ACHN (cell line): ENCODE data around the gene TTC5.
"Not testable (repeated sequence)": the region's sequence is repeated elsewhere in the genome, so short reads cannot be mapped to it uniquely, and the experiment has no call there.

Source experiments
- DNase-seq: peaks from one replicate; pipeline ENCODE4 v3.0.0-alpha.2; 2015
- in situ Hi-C: cut with HindIII; loops from 2 replicates; pipeline ENCODE4 v1.10.0; 2017; ENCODE audit warnings: low sequenced_read_pairs, low pct_ligation_motif_present, low pct_unique_long_range_greater_than_20kb

The TTC5 gene, protein sequence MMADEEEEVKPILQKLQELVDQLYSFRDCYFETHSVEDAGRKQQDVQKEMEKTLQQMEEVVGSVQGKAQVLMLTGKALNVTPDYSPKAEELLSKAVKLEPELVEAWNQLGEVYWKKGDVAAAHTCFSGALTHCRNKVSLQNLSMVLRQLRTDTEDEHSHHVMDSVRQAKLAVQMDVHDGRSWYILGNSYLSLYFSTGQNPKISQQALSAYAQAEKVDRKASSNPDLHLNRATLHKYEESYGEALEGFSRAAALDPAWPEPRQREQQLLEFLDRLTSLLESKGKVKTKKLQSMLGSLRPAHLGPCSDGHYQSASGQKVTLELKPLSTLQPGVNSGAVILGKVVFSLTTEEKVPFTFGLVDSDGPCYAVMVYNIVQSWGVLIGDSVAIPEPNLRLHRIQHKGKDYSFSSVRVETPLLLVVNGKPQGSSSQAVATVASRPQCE

DNA sequence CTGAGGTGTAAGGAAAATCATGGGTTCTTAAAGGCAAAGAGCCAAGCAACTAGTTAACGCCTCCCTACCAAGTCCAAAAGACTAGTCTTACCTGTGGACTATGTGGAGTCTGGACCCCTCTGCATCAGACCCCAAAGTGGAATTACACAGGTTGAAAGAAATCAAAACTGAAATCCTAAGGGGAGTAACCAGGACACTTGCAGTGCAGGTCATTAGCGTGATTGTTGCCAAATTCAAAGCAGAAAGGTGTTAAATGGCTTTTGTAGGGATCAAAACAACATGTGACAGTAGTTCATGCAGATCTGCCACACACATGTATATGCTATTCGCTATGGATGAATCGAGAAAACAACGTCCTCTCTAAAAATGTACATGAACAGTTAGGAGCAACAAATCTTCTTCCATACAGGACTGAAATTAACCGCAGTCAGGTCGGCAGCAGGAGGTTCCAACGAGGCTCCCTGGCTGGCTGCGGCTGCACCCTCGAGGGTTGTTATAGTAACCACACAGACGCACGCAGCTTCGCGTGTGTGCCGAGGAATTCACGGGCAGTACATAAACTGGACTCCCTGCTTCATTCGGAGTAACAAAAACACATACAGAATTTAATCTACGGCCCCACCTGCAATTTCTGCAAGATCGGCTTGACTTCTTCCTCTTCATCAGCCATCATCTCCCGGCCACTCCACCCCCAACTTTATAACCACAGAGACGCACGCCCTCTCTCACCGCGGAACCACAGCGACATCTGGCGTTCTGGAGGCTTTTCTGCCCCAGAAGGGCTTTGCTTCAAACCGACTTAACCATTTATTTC is at the start of gene TTC5:
TSS of gene TTC5 (minus strand) at position 687 of the 814 bp plus-strand sequence. CDS start at position 673, 14 bp downstream.
- DNase-seq = peak; percentile 81
- in situ Hi-C loops = no loop called here

DNA sequence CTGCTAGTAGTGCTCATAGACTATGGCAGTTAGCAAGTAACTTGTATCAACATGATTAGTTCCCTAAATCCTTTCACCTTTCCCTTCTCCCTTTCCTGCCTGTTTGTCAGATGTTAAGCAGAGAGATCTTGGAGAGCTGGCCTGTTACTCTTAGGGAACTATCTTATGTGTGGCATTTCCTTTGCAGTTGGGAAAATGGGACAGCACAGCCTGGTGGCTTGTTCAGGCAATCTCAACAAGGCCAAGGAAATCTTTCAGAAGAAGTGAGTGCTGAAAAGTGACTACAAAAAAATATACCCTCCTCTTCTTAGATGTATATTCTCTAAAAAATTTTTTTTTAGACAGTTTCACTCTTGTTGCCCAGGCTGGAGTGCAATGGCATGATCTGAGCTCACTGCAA is 45.1 kb upstream of the TTC5 start:
- peak; percentile 8 for DNase-seq
- in situ Hi-C loops = no loop called here

DNA sequence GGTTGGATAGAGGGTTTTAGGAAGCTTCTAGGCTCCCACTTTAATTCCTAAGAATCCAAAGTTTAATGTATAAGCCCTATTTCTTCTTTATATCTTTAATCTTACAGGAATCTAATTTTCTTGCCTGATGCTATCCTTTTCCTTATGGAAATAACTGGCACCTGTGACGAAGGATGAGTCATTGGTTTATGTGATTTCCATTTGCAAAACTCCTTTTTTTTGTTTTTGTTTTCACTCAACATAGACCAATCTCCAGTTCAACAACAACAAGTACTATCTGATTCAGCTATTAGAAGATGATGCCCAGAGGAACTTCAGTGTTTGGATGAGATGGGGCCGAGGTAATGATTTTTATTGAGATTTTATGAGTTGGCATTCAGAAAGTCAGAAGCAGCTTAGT is 44.5 kb upstream of the TTC5 start:
- in situ Hi-C loops = no loop called here
- DNase-seq = no peak

DNA sequence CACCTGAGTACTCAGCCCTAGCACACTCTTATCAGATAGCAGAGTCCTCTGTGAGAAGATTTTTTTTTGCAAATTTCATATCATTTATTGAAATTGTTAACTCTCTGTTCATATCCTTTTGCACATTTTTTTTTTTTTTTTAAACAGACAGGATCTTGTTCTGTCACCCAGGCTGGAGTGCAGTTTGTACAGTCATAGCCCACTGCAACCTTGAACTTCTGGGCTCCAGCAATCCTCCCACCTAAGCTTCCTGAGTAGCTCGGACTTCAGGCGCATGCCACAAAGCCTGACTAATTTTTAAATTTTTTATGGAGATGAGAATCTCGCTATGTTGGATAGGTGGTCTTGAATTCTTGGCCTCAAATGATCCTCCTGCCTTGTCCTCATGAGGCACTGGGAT is 42.0 kb upstream of the TTC5 start:
- in situ Hi-C loops = no loop called here

DNA sequence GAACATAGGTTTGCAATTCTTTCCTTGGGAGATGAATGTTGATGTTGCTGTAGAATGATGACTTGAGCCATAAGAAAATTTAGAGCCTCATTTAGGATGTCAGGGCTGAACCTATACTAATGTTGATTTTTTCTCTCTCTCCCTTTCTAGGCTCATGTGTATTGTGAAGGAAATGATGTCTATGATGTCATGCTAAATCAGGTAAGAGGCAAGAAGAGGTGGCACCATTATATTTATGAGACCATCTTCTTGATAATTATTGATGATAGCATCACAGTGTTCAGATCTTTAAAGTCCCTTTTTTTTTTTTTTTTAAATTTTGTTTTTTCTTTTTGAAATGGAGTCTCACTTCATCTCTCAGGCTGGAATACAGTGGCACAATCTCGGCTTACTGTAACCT is 41.0 kb upstream of the TTC5 start:
- DNase-seq = no peak
- in situ Hi-C loops = no loop called here

More for the DNA sequence above, 42.0 kb upstream of the TTC5 start:
- no peak for DNase-seq

DNA sequence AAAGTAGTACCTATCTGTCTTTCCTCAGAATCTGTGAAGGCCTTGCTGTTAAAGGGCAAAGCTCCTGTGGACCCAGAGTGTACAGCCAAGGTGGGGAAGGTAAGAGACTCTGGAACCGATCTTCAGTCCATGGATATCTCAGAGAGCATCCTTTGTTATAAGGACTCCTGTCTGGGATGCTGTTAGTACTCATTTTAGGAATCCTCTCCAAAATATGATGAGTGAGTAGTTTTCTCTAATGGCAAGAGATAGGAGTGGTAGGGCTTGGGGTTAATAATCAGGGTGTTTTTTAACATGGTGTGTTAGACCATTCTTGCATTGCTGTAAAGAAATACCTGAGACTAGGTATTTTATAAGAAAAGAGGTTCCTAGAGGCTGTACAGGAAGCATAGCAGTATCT is 39.6 kb upstream of the TTC5 start:
- in situ Hi-C loops = no loop called here
- DNase-seq = no peak

DNA sequence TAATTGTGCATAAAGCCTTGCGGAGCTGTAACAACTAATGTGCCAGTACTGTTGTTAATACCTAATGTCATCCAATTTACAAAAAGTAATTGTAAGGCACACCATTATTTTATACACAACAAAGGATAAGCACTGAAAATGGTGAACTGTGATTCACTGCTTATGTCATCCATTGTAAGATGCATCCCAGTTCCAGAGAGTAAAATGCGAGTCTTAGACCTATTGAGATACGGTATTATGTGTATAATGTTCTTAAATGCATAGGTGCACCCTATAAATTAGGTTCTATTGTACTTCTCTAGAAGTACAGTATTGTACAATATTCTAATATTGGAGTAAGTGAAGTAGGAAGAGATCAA is 38.1 kb upstream of the TTC5 start:
- DNase-seq = peak; percentile 18
- in situ Hi-C loops = no loop called here

DNA sequence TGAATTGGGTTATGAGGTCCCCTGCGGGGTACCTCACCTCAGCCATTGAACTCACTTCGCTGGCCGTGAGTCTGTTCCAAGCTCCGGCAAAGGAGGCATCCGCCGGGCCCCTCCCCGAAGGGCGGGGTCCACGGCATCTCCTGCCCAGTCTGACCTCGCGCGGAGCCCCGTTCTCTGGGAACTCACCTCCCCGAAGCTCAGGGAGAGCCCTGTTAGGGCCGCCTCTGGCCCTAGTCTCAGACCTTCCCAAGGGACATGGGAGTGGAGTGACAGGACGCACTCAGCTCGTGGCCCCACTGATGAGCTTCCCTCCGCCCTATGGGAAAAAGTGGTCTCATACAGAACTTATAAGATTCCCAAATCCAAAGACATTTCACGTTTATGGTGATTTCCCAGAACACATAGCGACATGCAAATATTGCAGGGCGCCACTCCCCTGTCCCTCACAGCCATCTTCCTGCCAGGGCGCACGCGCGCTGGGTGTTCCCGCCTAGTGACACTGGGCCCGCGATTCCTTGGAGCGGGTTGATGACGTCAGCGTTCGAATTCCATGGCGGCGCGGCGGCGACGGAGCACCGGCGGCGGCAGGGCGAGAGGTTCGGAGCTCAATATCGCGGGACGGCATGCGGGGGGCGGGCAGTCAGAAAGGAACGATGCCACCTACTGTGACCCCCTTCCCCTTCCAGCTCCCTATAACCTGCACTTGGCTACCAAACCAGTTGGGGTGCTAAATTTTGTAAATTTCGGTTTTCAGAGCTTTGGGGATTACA is 37.5 kb upstream of the TTC5 start, which contains the start of gene PARP2:
TSS of gene PARP2 (plus strand) at position 544 of the 770 bp plus-strand sequence. CDS start at position 551, 7 bp downstream.
- in situ Hi-C loops = no loop called here
- DNase-seq = peak; percentile 98

DNA sequence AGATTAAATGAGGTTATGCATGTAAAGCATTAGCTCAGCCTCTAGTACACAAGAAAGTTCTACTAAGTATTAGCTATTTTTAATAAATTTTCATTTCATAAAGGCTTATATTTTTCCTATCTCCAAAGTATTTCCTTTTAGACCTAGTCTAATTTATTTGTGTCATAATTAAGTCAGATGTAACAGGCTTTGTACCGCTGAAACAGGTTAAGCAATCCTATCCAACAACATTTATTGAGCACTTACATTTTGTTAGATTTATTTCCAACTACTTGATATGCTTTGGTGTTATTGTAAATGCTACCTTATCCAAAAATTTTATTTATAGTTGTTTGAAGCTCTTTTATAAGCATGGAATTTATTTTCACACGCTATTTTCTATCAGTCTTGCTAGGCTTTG is 35.9 kb upstream of the TTC5 start:
- DNase-seq = no peak
- in situ Hi-C loops = no loop called here

DNA sequence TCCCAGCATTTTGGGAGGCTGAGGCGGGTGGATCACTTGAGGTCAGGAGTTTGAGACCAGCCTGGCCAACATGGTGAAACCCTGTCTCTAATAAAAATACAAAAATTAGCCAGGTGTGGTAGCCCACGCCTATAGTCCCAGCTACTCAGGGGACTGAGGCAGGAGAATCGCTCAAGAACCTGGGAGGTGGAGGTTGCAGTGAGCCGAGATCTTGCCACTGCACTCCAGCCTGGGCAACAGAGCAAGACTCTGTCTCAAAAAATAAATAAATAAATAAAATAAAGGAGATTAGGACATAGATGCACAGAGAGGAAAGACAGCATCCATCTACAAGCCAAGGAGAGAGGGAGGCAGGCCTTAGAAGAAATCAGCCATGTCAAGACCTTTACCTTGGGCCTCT is 35.3 kb upstream of the TTC5 start:
- DNase-seq, in situ Hi-C loops: not testable (repeated sequence)

DNA sequence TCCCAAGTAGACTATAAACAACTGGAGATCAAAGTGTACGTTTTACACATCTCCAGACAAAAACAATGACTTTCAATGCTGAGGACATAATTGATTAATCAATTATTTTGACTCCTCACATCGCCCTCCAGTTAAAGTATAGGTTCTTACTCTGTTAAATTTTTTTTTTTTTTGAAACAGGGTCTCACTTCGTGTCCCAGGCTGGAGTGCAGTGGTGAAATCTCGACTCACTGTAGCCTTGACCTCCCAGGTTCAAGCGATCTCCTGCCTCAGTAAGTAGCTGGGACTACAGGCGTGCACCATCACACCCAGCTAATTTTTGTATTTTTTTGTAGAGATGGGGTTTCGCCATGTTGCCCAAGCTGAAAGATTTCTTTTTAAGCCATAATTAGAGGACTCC is 28.3 kb upstream of the TTC5 start:
- DNase-seq = no peak
- in situ Hi-C loops = no loop called here

DNA sequence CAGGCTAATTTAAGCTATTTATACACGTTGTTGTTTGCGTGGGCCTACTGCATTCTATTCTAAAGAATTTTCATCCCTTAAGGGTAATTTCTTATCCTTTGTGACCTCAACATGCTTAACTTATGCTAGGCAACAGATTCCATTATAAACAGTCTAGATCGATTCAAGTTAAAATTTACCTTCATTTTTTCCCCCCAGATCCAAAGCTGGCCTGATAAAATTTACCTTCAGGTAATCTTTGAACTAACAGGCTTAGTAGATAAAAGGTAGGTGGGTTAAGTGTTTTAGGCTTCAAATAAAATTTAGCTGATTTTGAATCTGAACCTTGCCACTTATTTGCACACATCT is 27.7 kb upstream of the TTC5 start:
- no peak for DNase-seq
- in situ Hi-C loops = no loop called here

DNA sequence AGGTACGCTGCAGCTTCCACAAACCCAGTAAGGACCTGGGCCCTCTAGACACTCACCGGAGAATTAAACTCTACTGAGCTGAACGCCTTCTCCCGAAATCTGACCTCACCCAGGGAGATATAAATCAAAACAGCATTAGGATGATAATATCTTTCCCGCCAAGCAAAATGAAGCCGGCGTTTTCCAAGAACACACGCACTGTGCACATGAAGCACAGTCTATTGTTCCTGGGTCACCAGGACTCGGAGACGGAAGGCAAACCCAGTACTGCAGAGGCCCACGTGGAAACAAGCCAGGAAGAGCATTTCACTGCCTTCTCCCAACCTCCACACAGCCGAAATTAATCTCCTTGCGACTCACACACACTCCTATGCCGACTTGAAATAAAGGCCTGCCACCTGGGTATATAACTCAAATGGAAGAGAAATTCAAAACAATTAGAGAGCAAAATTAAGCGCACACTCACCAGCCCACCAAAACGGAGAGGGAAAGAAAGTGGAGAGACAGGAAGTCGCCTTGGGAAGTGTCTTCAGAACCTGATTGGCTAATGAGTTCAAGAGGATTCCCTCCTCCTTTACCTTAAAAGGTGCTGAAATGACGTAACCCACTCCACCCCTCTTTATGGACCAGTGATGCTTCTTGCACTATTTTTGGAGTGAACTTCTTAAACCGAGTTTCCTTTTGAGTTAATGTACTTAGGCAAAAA is 27.2 kb upstream of the TTC5 start, which contains the start of gene CCNB1IP1:
TSS of gene CCNB1IP1 (minus strand) at position 492 of the 706 bp plus-strand sequence. CDS start 16,756 bp downstream, outside the sequence.
- in situ Hi-C loops = no loop called here
- DNase-seq = peak; percentile 85

DNA sequence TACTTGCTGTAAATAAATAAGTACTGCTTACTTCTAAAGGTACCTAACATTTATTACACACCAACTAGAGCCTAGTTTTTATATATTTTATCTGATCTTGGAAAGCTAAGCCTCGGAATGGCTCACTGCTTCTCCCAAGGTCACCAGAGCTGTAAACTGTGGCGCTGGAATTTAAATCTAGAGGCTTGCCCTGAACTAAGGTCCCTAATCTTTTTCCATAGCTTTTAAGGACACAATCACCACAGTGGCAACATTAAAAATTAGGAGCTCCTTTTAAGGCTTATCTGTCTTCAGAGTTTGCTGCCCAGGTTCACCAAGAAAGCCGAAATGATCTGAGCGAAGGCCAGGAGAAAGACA is 26.7 kb upstream of the TTC5 start:
- in situ Hi-C loops = no loop called here

DNA sequence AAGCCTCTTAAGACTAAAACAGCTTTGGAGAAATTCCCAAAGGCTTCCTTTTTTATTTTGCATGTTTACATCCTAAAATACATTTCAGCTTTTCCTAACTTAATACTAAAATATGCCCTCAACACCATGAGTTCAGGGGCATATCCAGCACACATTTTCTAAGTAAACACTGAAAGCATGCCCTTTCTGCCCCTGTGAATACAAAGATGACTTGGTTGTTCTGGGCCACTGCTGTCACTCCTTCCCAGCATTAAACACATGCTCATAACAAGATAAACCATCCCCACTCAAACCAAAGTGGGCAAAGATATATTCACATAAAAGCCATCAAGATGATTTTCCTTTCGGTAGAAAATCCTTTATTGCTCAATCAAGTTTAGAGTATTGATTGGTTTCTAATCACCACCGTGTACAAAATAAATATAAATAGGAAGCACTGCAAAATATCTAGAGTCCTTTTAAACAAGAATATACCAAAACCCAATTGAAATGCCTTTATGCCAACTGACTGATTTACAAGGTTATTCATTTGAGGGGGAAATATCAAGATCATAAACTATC is 25.4 kb upstream of the TTC5 start:
- no peak for DNase-seq
- in situ Hi-C loops = no loop called here

More for the DNA sequence above, 26.7 kb upstream of the TTC5 start:
- peak; percentile 22 for DNase-seq

DNA sequence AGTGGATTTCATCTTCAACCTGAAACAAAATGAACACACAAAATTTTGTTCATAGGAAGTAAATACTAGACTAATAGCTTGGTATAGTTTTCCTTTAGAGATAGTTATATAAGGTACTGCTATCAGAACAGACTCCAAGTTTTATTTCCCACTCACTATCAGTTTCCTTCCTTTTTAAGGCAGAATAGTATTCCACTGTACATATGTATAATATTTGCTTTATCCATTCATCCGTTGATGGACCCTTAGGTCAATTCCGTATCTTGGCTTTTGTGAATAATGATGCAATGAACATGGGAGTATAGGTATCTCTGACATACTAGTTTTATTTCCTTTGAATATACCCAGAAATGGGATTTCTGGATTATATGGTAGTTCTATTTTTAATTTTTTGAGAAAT is 23.6 kb upstream of the TTC5 start:
- no peak for DNase-seq
- in situ Hi-C loops = no loop called here

DNA sequence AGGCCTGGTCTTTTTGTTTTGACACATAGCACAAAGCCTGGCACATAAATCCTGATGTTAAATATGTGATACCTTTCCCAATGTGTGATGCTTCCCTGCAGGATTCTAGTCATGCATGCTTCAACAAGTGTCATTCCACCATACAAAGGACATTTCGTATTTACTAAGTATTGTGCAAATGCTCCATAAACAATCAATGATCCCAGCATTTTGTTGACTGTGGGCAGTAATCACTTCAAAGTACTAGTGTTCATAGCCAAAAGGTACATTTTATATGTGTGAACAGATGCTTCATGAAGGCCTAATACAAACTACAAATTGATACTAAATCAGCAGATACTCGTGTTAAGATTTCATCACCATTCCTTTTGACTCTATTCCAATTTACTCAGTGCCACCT is 23.0 kb upstream of the TTC5 start:
- in situ Hi-C loops = no loop called here
- no peak for DNase-seq
